Hematopoietic multipotent progenitor cell treated with erythropoietin and hydrocortisone succinate and interleukin-3 and kit ligand, for 15 days (in vitro differentiated cells): ENCODE measurements around the gene UFL1.

Experiments
- DNase-seq: peaks from one replicate; pipeline ENCODE4 v3.0.0-alpha.2; 2015; ENCODE audit warnings: low spot score

Gene UFL1

GRCh38 chr6:96575359-96575758 lies 53.8 kb downstream of the UFL1 start:
- no peak for DNase-seq

- no peak for DNase-seq
These were observed 54.6 kb downstream of the UFL1 start for GRCh38 chr6:96576221-96576620.

- DNase-seq, result no peak
These were observed 60.4 kb downstream of the UFL1 start for GRCh38 chr6:96582021-96582420.

GRCh38 chr6:96582436-96582835 lies 60.8 kb downstream of the UFL1 start:
- no peak for DNase-seq

GRCh38 chr6:96604420-96604819 lies 82.8 kb downstream of the UFL1 start:
- no peak for DNase-seq
